ENCODE measurements around the gene ATPAF1. TPM values are rescaled to one million over a fixed set of nuclear protein-coding genes. Genes with fewer than 3 reads are reported as not detected.

The ATPAF1 gene
- total RNA-seq, 1 donor from 2014 or later = 55.1 TPM

DNA sequence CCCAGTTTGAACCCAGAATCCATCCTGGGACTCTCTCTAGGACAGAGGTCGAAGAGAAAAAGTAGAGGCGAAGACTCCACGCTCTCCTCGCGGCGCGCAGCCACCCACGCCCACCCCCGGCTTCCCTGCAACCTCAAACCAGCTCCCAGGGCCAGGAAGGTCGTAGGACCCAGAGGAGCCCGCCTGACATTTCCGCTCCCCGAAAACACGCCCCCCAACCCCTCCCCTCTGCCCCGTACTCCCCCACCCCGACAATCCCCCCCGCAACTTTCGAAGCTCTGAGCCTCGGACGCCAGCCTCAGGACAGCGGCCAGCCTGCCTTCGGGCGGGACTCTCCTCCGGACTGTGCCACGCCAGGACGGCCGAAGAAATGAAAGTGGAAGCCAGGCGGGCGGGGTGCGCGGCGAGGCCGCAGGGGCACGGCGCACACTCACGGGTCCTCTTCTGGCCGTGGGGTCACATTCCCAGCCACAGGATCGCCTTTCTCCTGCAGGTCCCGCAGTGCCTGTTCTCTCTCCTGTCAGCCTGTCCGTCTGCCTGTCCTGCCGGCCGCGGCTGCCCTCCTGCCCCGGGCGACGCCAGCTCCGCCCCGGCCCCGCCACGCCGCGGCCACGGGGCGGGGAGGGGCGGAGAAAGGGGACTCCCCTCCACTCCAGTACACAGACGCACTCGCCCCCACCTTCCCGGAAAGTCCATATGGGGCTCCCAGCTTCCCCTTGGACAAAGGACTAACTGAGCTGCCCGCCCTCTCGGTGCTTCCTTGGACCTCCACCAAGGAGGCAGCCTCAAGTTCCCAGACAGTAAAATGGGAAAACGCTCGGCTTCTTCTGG is 51.7 kb downstream of the ATPAF1 start, which contains the start of gene MOB3C:
Gene MOB3C (minus strand): TSS at position 535 of the 831 bp plus-strand sequence. CDS start 3,490 bp downstream, outside the sequence.
- peak; percentile 92 for DNase-seq (ENCODE audit: low read depth)

DNA sequence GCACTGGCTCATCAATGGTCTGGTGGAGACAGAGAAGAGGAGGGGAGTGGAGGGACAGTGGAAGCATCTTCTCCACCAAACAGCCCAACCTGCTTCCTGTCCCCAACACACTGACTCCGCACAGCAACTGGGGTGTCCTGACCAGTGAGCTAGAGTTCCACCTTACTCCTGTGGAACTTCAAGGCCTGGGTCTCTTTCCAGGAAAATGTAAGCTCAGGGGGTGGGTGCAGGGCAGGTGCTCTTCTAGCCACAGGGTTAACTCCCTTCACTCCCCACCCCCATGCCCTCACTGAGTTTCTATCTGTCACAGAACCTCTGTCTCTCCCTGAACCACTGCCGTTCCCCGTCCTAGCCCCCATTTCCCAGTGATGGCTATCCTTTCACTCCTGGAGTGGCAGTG is 52.4 kb downstream of the ATPAF1 start:
- DNase-seq (ENCODE audit: low read depth) = no peak

DNA sequence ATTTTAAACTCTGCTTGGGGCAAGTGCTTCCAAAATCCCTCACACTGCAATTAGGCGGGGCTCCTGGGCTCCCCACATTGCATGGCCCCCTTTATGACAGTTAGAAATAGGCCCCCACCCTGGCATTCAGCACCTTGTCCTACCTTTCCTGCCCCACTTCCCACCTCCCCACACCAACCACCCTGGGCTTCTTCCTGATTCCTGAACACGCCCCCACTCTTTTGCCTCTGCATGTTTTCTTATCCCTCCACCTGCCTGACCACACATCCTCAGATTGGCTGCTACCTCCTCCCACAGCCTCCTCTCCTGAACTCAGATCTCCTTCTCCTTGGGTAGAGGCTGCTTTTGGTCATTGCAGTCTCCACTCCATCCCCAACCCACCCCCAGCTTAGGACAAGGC is 53.1 kb downstream of the ATPAF1 start:
- DNase-seq (ENCODE audit: low read depth) = no peak

DNA sequence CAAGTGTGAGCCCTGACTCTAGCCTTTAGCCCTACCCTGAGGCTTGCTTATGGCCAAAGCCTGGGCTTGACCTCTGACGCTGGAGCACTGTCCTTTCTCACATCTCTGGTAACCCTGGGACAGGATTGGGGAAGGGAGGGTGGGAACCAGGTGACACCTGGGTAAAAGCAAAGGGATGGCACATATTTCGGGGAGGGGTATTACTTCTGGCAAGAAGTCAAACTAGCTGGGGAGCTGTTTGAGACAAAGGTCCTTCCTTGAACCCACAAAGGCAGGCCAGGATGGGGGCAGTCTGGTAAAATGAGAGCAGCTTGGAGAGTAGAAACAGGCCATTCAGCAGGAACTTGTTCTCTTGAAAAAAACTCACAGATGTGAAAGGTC is 53.6 kb downstream of the ATPAF1 start:
- no peak for DNase-seq (ENCODE audit: low read depth)

DNA sequence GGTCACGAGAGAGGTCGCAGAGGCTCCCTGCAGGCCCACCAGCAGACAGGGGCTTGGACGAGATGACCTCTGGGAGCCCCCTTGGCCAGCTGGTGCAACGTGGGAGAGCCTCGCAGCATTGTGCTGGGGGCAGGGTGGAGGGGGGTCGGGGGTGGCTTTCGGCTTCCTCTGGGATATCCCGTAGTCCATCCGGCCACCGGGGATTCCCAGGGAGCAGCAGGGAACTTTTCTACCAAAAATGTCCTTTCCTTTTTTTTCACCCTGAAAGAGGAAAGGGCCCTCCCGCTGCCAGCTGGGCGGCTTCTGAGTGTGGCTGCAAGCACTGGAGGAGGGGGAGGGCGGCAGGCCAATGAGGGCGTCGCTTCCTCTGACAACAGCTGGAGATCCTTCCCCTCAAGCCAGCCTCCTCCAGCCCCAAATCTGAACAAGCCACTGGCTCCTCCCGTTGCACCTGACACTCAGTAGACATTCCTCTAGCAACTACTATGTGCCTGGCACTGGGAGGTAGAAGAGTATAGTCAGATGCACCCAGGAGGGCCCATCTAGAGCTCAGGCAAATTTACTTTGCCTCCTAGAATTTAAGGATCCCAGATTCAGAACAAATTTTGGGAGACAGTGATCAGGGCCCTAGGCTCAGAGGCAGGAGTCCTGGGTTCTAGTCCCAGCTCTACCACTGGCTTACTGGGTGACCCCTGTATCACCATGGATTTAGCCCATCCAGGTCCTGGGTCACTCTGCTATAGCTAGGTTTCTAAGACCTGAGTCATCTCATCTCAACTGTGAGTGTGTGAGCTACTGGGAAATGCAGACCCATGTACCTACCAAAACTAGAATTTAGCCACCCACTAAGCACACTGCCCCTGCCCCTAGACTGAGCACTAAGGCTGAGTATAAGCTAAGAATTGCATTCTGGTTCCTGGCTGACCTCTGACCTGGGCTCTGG is 54.2 kb downstream of the ATPAF1 start:
- peak; percentile 91 for DNase-seq (ENCODE audit: low read depth)

DNA sequence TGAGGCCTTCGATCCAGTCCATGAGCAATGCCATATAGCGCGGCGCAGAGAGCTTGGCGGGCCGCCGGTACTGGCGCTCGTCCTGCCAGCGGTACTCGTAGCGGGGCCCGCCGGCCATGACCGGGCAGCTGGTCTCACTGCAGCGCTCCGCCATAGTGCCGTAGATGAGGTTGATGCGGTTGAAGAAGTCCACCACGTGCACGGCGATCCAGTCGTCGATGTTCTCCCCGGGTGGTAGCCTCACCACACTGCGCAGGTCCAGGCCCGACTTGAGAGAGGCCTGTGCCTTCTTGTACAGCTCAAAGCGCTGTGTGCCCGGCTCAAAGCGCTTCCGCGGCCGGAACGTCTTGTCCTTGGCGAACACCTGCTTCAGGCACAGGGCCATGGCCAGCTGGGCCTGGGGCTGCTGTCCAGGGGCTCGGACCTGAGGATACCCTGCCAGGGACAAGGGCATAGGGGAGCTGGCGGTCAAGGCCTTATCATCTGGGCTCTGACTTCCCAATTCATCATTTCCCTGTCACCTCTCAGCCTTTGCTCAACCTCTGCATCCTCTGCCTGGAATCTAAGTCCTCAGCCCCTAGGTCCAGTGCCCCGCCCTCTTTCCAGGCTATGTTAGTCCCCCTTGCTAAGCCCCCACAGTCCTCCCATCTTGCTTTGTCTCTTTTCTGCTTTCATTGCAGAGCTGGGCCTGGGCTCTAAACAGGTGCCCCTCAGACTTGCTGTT is 55.1 kb downstream of the ATPAF1 start:
- DNase-seq (ENCODE audit: low read depth) = no peak

DNA sequence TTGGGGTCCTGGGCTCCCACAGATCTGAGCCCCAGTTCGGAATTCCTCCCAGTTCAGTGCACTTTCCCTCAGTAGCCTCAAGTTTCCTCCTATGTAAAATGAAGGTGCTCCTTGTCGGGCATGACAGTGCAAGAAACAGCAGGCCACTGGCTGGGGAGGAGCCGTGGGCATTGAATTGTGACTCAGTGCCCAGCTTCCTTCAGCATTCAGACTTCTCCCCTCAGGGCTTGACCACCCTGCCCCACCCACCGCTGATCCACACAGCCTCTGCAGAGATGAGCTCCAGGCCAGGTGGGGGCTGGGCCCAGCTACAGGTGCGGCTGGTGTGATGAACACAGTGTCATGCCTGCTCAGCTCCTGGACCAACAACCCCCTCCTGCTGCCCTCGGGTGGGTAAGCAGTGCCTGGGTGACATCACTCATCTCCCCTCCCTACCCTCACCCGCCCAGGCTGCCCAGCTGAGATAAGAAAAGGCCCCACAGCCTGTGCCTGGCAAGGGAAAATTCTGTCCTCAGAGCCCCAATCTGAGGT is 56.4 kb downstream of the ATPAF1 start:
- peak; percentile 72 for DNase-seq (ENCODE audit: low read depth)

DNA sequence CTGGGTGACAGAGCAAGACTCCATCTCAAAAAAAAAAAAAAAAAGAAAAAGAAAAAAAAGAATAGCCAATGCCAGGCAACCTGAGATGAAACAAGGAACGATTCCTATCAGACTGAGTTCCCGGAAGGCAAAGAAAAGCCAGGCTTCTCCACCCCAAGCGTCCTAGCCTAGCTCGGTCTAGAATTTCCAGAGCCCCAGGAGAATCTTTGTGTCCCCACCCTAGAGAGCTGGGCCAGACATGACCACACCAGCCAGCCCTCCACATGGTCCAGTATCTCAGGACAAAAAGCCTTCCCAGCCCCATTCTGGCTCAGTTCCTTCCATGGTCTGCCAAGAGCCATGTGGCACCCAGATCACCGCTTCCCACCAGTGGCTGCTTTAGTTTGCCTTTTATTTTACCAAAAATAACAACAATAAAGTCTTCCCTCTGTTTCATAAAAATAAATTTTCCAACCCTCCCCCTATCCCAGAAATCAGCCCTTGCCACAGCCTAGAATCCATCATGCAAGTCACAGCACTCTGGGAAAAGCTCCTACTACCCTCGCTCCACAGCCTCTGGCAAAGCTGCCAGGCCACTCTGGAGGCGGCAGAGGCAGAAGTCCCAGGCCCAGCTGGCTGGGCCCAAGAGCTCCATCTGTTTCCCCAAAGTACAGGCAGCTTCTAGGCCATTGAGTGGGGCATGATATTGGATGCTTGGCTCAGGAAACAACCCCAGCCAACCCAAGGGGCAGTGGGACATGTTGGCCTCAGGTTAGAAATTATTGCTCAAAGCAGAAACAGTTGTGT is 60.6 kb downstream of the ATPAF1 start:
- DNase-seq (ENCODE audit: low read depth) = no peak

DNA sequence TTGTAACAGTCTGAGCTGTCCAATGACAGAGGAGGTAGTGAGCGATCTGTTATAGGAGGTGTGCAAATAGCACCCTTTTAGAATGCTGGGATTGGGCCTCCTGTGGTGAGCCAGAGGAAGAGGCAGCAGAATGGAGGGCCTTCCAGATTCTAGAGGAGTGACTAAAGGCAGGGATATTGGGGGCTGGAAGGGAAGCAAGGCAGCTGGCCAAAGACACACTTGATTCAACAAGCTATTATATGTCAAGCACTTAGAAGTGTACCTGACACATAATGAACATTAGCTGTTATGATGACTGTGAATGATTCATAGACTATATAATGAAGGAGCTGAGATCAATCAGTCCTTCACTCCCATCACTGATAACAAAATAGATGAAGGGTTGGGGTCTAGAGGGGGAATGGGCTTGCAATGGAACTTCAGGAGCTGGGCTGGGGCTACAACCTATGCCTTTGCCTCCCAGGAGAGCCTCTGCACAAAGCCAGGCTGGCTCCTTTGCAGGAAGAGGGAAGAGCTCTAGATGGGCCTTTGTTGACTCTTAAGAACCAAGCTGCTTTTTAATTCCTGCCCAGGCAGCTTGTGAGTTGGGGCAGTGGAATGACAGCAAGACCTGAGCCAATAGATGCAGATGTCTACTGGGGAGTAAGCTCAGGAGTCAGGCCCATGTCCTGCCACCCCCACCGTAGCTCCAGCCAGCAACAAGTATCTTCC is 61.8 kb downstream of the ATPAF1 start:
- no peak for DNase-seq (ENCODE audit: low read depth)

DNA sequence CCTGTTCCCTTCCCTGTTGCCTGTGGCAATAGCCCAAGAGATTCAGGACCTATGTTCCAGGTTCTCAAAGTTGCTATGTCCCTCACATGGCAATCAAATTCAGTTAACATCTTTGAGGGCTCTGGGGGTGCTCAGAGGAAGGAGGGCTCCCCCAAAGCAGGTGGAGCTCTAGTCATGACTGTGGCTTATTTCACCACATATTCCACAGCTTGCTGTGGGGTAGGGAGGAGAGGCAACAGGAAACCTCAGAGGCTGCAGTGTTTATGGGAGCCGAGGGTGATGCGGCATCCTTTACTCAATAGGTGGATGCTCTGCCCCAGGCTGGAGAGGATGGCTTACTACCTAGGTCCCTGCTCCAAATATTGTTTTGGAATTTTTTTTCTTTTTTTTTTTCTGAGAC is 62.9 kb downstream of the ATPAF1 start:
- DNase-seq (ENCODE audit: low read depth) = no peak

DNA sequence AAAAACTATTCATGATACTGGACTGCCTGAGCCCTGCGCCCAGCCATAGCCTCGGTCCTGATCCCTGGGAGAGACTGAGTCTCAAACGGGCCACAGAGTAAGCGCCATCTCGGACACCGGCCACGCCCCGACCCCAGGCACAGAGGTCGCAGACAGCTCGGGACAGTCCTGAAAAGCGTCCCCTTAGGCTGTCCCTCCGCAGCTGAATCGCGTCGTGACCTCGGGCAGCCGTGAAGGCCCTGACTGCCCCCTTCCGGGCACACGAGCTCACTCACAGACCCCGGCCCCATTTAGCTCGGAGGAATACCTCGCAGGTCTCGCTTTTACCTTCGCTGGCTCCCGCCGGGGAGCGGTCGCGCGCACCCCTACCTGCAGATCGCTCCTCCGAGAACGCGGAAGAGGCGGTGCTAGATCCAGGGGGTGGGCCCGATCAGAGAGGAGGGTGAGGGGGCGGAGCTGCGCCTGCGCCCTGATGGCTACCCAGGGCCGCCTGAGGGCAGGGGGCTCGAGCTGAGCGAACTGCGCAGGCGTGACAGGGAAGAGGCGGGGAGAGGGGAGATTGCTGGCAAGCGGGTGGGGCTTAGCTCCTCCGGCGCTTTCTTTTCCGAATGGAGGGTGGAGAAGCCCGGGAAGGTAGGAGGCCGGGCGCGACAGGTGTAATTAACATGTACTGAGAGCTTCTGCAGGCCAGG is 64.2 kb downstream of the ATPAF1 start, which contains the start of gene MKNK1:
Gene MKNK1 (minus strand): TSS at position 411 of the 692 bp plus-strand sequence. CDS start 20,941 bp downstream, outside the sequence.
- peak; percentile 95 for DNase-seq (ENCODE audit: low read depth)

DNA sequence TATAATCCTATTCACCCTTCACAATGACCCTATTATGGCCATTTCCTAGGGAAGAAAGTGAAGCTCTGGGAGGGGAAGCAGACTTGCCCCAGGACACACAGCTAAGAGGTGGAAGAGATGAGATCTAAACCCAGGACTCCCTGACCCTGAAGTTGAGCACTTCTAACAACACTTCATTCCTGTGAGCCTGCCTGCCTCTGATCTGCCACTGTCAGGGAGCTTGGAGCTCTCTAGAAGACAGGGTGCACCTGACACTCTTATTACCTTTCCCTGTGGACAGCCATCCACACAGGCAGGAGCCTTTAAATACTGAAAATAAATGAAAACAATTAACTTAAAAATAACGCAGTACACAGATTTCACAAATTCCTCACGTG is 64.7 kb downstream of the ATPAF1 start:
- DNase-seq (ENCODE audit: low read depth) = no peak

DNA sequence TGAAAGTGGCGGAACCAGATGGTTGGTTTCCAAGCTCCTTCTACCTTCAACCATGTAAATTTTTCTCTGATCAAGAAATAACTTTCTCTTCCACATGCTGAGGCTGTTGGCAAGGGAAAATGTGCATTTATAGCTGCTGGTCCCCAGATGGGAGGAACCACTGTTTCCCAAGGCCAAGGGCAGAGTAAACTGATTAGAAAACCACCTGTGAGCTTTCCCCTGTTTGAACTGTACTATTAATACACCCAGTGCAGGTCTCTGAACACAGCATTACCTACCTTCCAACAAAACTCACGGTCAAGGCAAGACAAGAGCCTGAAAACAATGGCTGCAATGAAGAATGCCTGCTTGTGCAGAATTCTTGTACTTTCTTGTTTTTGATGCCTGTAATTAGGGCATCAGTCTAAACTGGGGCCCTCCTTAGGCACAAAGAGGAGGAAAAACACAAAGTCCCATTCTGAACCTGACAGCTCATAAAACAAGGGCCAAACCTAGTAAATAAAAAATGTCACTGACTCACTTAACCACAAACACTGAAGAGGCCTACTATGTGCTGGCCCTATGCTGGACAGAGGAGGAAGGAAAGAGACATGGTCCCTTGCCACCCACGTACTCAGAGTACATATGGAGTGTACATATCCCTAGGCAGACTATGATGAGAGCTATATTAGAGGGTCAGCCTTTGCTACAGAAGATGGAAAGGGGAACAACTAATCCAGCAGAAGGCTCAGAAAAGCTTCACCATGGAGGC is 66.7 kb downstream of the ATPAF1 start:
- DNase-seq (ENCODE audit: low read depth) = no peak

DNA sequence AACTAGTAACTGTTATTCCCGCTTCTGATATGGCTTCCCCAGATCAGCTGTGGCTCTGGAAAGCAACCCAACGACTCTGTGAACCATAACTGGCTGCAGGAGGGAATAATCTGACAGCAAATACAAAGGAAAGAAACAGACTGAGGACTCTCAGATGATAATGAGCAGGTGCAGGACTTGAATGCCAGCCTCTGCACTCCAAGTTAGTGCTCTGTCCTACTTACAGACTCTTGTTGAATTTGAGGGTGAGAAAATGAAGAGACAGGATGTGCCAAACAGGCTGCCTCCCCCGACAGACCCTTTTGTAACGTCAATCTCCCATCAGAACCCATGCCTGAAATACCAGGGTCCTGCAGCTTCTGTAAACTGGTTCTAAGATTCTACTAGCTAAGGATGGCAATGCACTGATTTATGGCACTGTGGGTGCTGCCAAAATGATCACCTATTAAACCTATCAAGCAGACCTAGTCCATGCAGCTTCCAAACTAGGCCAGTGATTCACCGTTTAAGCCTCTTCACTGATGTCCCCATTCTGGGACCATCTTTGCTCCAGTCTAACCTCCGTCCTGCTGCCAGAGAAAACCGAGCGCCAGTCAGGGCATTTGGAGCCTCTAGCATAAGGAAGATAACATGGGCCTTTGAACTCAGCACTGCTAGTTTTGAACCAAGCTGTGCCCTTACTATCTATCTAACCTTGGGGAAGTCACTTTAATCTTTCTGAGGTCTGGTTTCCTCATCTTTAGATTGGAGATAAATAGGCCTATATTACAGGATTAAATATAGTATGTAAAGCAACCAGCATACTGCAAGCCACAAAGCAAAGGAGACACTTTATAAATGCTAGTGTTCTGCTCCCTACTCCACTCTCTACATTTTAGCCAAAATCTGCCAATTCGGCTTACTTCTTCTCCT is 68.8 kb downstream of the ATPAF1 start:
- no peak for DNase-seq (ENCODE audit: low read depth)

DNA sequence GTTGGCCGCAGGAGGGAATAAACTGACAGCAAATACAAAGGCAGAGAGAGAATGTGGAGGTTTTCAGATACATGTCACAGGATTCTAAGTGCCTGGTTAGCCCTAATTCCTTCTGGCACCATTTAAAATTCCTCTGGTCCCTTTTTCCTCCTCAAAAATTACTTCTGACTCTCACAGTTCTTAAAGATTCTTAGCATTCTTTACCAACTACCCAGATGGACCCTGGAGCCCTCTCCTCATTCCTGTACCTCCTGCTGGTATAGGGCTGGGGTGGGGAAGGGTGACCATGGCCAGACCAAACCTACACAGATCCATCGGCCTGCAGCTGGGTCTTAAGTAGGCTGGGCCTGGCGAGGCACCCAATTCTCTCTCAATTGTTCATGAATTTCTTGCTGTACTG is 71.3 kb downstream of the ATPAF1 start:
- no peak for DNase-seq (ENCODE audit: low read depth)

DNA sequence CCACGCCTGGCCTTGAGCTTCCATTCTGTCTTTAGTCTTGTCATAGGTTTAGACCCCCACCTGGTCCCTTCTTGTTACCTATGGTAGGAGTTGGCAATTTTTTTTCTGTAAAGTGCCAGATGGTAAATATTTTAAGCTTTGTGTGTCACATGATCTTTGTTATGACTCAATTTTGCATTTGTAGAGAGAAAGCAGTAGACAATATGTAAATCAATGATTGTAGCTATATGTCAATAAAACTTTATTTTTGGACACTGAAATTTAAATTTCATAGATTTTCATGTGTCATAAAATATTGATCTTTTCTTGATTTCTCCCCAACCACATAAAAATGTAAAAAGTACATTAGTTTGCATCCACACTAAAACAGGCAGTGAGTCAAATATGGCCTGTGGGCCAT is 72.1 kb downstream of the ATPAF1 start:
- DNase-seq (ENCODE audit: low read depth) = no peak

DNA sequence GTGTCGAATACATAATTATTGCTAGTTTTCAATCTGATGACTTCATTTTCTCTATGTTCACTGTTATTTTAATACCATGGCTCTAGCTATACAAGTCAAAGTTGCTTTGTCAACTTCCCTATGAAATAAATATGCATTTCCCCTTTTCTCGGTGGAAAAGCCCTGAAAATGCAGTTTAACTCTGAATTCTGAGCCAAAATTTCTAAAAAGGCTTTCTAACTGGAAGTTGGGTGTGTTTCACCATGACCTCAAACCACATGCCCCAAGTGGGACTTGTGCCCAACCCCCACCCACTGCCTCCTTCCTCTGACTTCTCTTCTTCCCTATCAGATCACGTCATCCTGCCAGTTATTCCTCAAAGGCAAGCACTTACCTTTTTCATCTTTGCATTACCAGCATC is 73.0 kb downstream of the ATPAF1 start:
- DNase-seq (ENCODE audit: low read depth) = peak; percentile 12
